HG03571 (cell line): Measurements from ENCODE around the gene ARL3.
"Not testable (repeated sequence)": the region's sequence is repeated elsewhere in the genome, so short reads cannot be mapped to it uniquely, and the experiment has no call there.

Experiments used
- ATAC-seq: cut with Tn5 transposase; IDR thresholded peaks from one replicate; pipeline ENCODE4 v1.9.1; 2021; ENCODE audit not compliant: unreplicated experiment

The ARL3 gene

GRCh38 chr10:102705531-102705930, 8.7 kb downstream of the ARL3 start:
- no peak for ATAC-seq

GRCh38 chr10:102704915-102705314, 9.3 kb downstream of the ARL3 start:
- ATAC-seq: no peak

GRCh38 chr10:102702742-102703141, 11.5 kb downstream of the ARL3 start:
- ATAC-seq: no peak

- ATAC-seq: no peak
These were observed 12.4 kb downstream of the ARL3 start for GRCh38 chr10:102701796-102702195.

- ATAC-seq: no peak
These were observed 12.9 kb downstream of the ARL3 start for GRCh38 chr10:102701272-102701671.

- no peak for ATAC-seq
These were observed 15.3 kb downstream of the ARL3 start for GRCh38 chr10:102698894-102699293.

- no peak for ATAC-seq
These were observed 17.5 kb downstream of the ARL3 start for GRCh38 chr10:102696736-102697135.

GRCh38 chr10:102695401-102695800, 18.8 kb downstream of the ARL3 start:
- ATAC-seq: not testable (repeated sequence)

GRCh38 chr10:102691285-102692066, 22.7 kb downstream of the ARL3 start:
- no peak for ATAC-seq

- ATAC-seq: no peak
These were observed 30.5 kb downstream of the ARL3 start for GRCh38 chr10:102683736-102684135.

GRCh38 chr10:102682981-102683380, 31.2 kb downstream of the ARL3 start:
- no peak for ATAC-seq

- ATAC-seq: no peak
These were observed 31.8 kb downstream of the ARL3 start for GRCh38 chr10:102682416-102682815.

- ATAC-seq: no peak
These were observed 32.5 kb downstream of the ARL3 start for GRCh38 chr10:102681696-102682095.

- no peak for ATAC-seq
These were observed 34.6 kb downstream of the ARL3 start for GRCh38 chr10:102679596-102679995.

- no peak for ATAC-seq
These were observed 35.3 kb downstream of the ARL3 start for GRCh38 chr10:102678842-102679289.

- no peak for ATAC-seq
These were observed 36.2 kb downstream of the ARL3 start for GRCh38 chr10:102678068-102678400.

GRCh38 chr10:102677331-102678067, 36.7 kb downstream of the ARL3 start:
- no peak for ATAC-seq

GRCh38 chr10:102676534-102677315, 37.5 kb downstream of the ARL3 start:
- no peak for ATAC-seq

GRCh38 chr10:102675666-102676533, 38.3 kb downstream of the ARL3 start:
- no peak for ATAC-seq

- no peak for ATAC-seq
These were observed 39.1 kb downstream of the ARL3 start for GRCh38 chr10:102675011-102675665.
